Measurements from ENCODE around the gene SLIT3. TPM values are rescaled to one million over a fixed set of nuclear protein-coding genes. Genes with fewer than 3 reads are reported as not detected.

SLIT3 gene
- total RNA-seq, 4 donors from 2014 or later = 10.8 to 30.8 (median 18.4) TPM

GRCh38 chr5:168689260-168689659 lies 611.7 kb downstream of the SLIT3 start:
- TF ChIP-seq POLR2A (IDR thresholded peaks at IDR 0.05) = no peak
- H3K27me3 ChIP-seq = no peaks in the 10 kb centered on the region
- H3K4me3 ChIP-seq = no peak overlapping the region
- 80% methylated on average over 2 of the region's 2 CpGs for WGBS
- no peaks in the 10 kb centered on the region for H3K9me3 ChIP-seq
- no peak for DNase-seq (ENCODE audit: low spot score in 2 of 2)
- no peaks in the 10 kb centered on the region for H3K36me3 ChIP-seq
- no peaks in the 10 kb centered on the region for H3K4me1 ChIP-seq
- H3K27ac ChIP-seq = no peak overlapping the region

GRCh38 chr5:168686837-168687236 lies 614.1 kb downstream of the SLIT3 start:
- Histone ChIP-seq H3K27ac (no peak overlapping the region), H3K9me3 (no peaks in the 10 kb centered on the region), H3K27me3 (no peaks in the 10 kb centered on the region), H3K4me1 (peaks cover 5% of the 10 kb centered on the region), H3K36me3 (no peaks in the 10 kb centered on the region), H3K4me3 (no peak overlapping the region)
- no peak for DNase-seq (ENCODE audit: low spot score in 2 of 2)
- TF ChIP-seq EP300 (IDR thresholded peaks at IDR 0.05) (no peak), POLR2AphosphoS5 (IDR thresholded peaks at IDR 0.05) (no peak), POLR2A (IDR thresholded peaks at IDR 0.05) (no peak), CTCF (IDR thresholded peaks at IDR 0.05) (no peak)
- WGBS = 93% methylated on average over 2 of the region's 7 CpGs

- Histone ChIP-seq H3K4me1 (peaks cover 10% of the 10 kb centered on the region), H3K9me3 (no peaks in the 10 kb centered on the region), H3K4me3 (no peak overlapping the region), H3K36me3 (no peaks in the 10 kb centered on the region), H3K27ac (no peak overlapping the region), H3K27me3 (no peaks in the 10 kb centered on the region)
- WGBS = 98% methylated on average over 10 of the region's 13 CpGs
- no peak for TF ChIP-seq CTCF (IDR thresholded peaks at IDR 0.05)
- no peak for TF ChIP-seq POLR2AphosphoS5 (IDR thresholded peaks at IDR 0.05)
- TF ChIP-seq POLR2A (IDR thresholded peaks at IDR 0.05) = no peak
- TF ChIP-seq EP300 (IDR thresholded peaks at IDR 0.05) = no peak
- DNase-seq (ENCODE audit: low spot score in 2 of 2) = no peak
Measured at GRCh38 chr5:168685566-168685965, 615.4 kb downstream of the SLIT3 start.

GRCh38 chr5:168683927-168684295 lies 617.0 kb downstream of the SLIT3 start:
- TF ChIP-seq POLR2AphosphoS5 (IDR thresholded peaks at IDR 0.05) (no peak), CTCF (IDR thresholded peaks at IDR 0.05) (no peak), EP300 (IDR thresholded peaks at IDR 0.05) (no peak), POLR2A (IDR thresholded peaks at IDR 0.05) (no peak)
- no peaks in the 10 kb centered on the region for H3K9me3 ChIP-seq
- no peaks in the 10 kb centered on the region for H3K27me3 ChIP-seq
- H3K4me3 ChIP-seq = no peak overlapping the region
- 86% methylated on average over 3 of the region's 6 CpGs for WGBS
- H3K36me3 ChIP-seq = no peaks in the 10 kb centered on the region
- no peak for DNase-seq (ENCODE audit: low spot score in 2 of 2)
- H3K4me1 ChIP-seq = peaks cover 14% of the 10 kb centered on the region
- H3K27ac ChIP-seq = no peak overlapping the region

GRCh38 chr5:168683247-168683926 lies 617.6 kb downstream of the SLIT3 start:
- Histone ChIP-seq H3K4me1 (peaks cover 14% of the 10 kb centered on the region), H3K36me3 (no peaks in the 10 kb centered on the region), H3K27ac (no peak overlapping the region), H3K27me3 (no peaks in the 10 kb centered on the region), H3K4me3 (no peak overlapping the region), H3K9me3 (no peaks in the 10 kb centered on the region)
- 54% methylated on average over 15 of the region's 15 CpGs for WGBS
- TF ChIP-seq EP300 (IDR thresholded peaks at IDR 0.05) (no peak), POLR2AphosphoS5 (IDR thresholded peaks at IDR 0.05) (no peak), CTCF (IDR thresholded peaks at IDR 0.05) (no peak), POLR2A (IDR thresholded peaks at IDR 0.05) (no peak)
- DNase-seq (ENCODE audit: low spot score in 2 of 2) = no peak

Measured in suprapubic skin (tissue), 4 donors.